HG03135 (cell line): Measurements from ENCODE around the gene ITGA1.
"Not testable (repeated sequence)": the region's sequence is repeated elsewhere in the genome, so short reads cannot be mapped to it uniquely, and the experiment has no call there.

ENCODE experiments used
- ATAC-seq: cut with Tn5 transposase; IDR thresholded peaks from one replicate; pipeline ENCODE4 v1.9.1; 2021; ENCODE audit warnings: mild to moderate bottlenecking, moderate library complexity; ENCODE audit not compliant: unreplicated experiment

ITGA1 gene

GRCh38 chr5:52945040-52945439, 157.3 kb downstream of the ITGA1 start:
- ATAC-seq = no peak

- no peak for ATAC-seq
Observed at GRCh38 chr5:52947208-52947607, 159.5 kb downstream of the ITGA1 start.

GRCh38 chr5:52947851-52948250, 160.1 kb downstream of the ITGA1 start:
- ATAC-seq = no peak

GRCh38 chr5:52948418-52949076, 160.8 kb downstream of the ITGA1 start:
- peak; percentile 99 for ATAC-seq

GRCh38 chr5:52950686-52951085, 163.0 kb downstream of the ITGA1 start:
- ATAC-seq = no peak

- ATAC-seq = no peak
Observed at GRCh38 chr5:52952483-52952882, 164.8 kb downstream of the ITGA1 start.

- ATAC-seq = no peak
Observed at GRCh38 chr5:52956014-52956413, 168.3 kb downstream of the ITGA1 start.

GRCh38 chr5:52956915-52957747, 169.4 kb downstream of the ITGA1 start:
- no peak for ATAC-seq

- no peak for ATAC-seq
Observed at GRCh38 chr5:52961274-52961681, 173.6 kb downstream of the ITGA1 start.

GRCh38 chr5:52963636-52964035, 175.9 kb downstream of the ITGA1 start:
- no peak for ATAC-seq

- no peak for ATAC-seq
Observed at GRCh38 chr5:52964138-52964537, 176.4 kb downstream of the ITGA1 start.

- not testable (repeated sequence) for ATAC-seq
Observed at GRCh38 chr5:52976157-52976556, 188.4 kb downstream of the ITGA1 start.

GRCh38 chr5:52977264-52977897, 189.7 kb downstream of the ITGA1 start:
- no peak for ATAC-seq

- no peak for ATAC-seq
Observed at GRCh38 chr5:52981507-52981906, 193.8 kb downstream of the ITGA1 start.

GRCh38 chr5:52983731-52984636, 196.3 kb downstream of the ITGA1 start:
- ATAC-seq = no peak

GRCh38 chr5:52985306-52985705, 197.6 kb downstream of the ITGA1 start:
- ATAC-seq = no peak

- no peak for ATAC-seq
Observed at GRCh38 chr5:52987711-52988331, 200.1 kb downstream of the ITGA1 start.

- no peak for ATAC-seq
Observed at GRCh38 chr5:52988335-52989024, 200.8 kb downstream of the ITGA1 start.

- ATAC-seq = peak; percentile 64
Observed at GRCh38 chr5:52989025-52989780, 201.5 kb downstream of the ITGA1 start, which contains the start of gene ITGA2. TSS of gene ITGA2 (plus strand) at chr5:52989352. CDS start at chr5:52989469, 117 bp downstream.
